Panc1 (cell line): ENCODE results near the gene IL4.

Source experiments
- POLR2AphosphoS5 ChIP-seq: IDR thresholded peaks from 2 replicates; pipeline ENCODE4 v1.6.1; 2012; ENCODE audit warnings: mild to moderate bottlenecking, low read depth, low read length, moderate library complexity
- TF ChIP-seq, protein P1 (sequence below): fragments of 450-650 bp; IDR thresholded peaks from 2 replicates; pipeline ENCODE4 v1.5.1; 2017; ENCODE audit warnings: mild to moderate bottlenecking

- TF ChIP-seq, protein P1, sequence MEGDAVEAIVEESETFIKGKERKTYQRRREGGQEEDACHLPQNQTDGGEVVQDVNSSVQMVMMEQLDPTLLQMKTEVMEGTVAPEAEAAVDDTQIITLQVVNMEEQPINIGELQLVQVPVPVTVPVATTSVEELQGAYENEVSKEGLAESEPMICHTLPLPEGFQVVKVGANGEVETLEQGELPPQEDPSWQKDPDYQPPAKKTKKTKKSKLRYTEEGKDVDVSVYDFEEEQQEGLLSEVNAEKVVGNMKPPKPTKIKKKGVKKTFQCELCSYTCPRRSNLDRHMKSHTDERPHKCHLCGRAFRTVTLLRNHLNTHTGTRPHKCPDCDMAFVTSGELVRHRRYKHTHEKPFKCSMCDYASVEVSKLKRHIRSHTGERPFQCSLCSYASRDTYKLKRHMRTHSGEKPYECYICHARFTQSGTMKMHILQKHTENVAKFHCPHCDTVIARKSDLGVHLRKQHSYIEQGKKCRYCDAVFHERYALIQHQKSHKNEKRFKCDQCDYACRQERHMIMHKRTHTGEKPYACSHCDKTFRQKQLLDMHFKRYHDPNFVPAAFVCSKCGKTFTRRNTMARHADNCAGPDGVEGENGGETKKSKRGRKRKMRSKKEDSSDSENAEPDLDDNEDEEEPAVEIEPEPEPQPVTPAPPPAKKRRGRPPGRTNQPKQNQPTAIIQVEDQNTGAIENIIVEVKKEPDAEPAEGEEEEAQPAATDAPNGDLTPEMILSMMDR, result no peak
- TF ChIP-seq POLR2AphosphoS5, result no peak
These were observed 13.9 kb upstream of the IL4 start for GRCh38 chr5:132659598-132660493.
